Endothelial cell of umbilical vein (primary cell): Measurements from ENCODE around the gene JAG2. TPM values are rescaled to one million over a fixed set of nuclear protein-coding genes. Genes with fewer than 3 reads are reported as not detected.

Source experiments
- BruUV-seq: library from RNA; stranded (reverse); fragments of 400-500 nt; replicated peaks from 2 replicates; lab custom pipeline; 2021; lab: Mats Ljungman, UMichigan
- CTCF ChIA-PET: fragments of 300-600, 350-600 bp; sonication (Branson Sonifier 250); formaldehyde crosslinking; loops from one replicate; lab custom pipeline; 2021; ENCODE audit warnings: antibody characterized with exemption, inconsistent platforms; lab: Charles Lee
- POLR2A ChIA-PET: fragments of 300-600, 350-600 bp; sonication (Branson Sonifier 250); formaldehyde crosslinking; loops from one replicate; lab custom pipeline; 2021; ENCODE audit warnings: antibody characterized with exemption, inconsistent platforms; lab: Charles Lee
- DNase-seq: peaks from one replicate; pipeline ENCODE4 v3.0.0-alpha.2; 2011; ENCODE audit warnings: low read depth, low spot score
- FAIRE-seq: peaks from 2 replicates; lab custom pipeline; 2011; peaks lifted over from hg19 to GRCh38; lab: Jason Lieb, UNC
- H2AFZ ChIP-seq: 2 replicates; pipeline ENCODE4 v1.6.0; 2012; ENCODE audit warnings: low read depth, low read length, control low read depth, inconsistent platforms
- H3K27ac ChIP-seq: 2 replicates; pipeline ENCODE4 v1.5.1; 2011; ENCODE audit warnings: low read depth, mild to moderate bottlenecking, control low read depth, low read length, moderate library complexity; ENCODE audit not compliant: insufficient read depth
- H3K27me3 ChIP-seq, 2 experiments: 2 replicates each; pipeline versions ENCODE4 v1.6.0 to v1.6.1; 2011; ENCODE audit warnings: low read length in 2 of 2, mixed read lengths in 1 of 2; ENCODE audit not compliant: control insufficient read depth in 2 of 2, insufficient read depth in 2 of 2
- H3K36me3 ChIP-seq, 2 experiments: 2 replicates in 1 of 2; 3 replicates in 1 of 2; pipeline ENCODE4 v1.5.1; 2011; ENCODE audit warnings: low read length in 2 of 2, mild to moderate bottlenecking in 1 of 2, moderate library complexity in 1 of 2; ENCODE audit not compliant: control insufficient read depth in 2 of 2, insufficient read depth in 2 of 2; ENCODE audit errors: extremely low read depth in 1 of 2
- H3K4me1 ChIP-seq: 3 replicates; pipeline ENCODE4 v1.5.1; 2011; ENCODE audit warnings: mild to moderate bottlenecking, low read length; ENCODE audit not compliant: control insufficient read depth, insufficient read depth; ENCODE audit errors: extremely low read depth
- H3K4me2 ChIP-seq: 2 replicates; pipeline ENCODE4 v1.6.1; 2011; ENCODE audit warnings: low read length, control low read depth, mixed read lengths; ENCODE audit not compliant: insufficient read depth
- H3K4me3 ChIP-seq, 3 experiments: fragments of 200-600 bp in 1 of 3; sonication (generic), shearing (Covaris generic) in 1 of 3; replicated peaks in 1 of 3; 2 replicates each; pipeline ENCODE4 v1.5.1; 2011 to 2016; ENCODE audit warnings: control low read depth in 3 of 3, low read length in 3 of 3, mild to moderate bottlenecking in 2 of 3, inconsistent platforms in 1 of 3, low read depth in 1 of 3, moderate library complexity in 1 of 3; ENCODE audit not compliant: insufficient read depth in 1 of 3
- H3K79me2 ChIP-seq: 2 replicates; pipeline ENCODE4 v1.6.0; 2012; ENCODE audit warnings: low read length, inconsistent platforms; ENCODE audit not compliant: control insufficient read depth, insufficient read depth
- H3K9ac ChIP-seq: replicated peaks from 2 replicates; pipeline ENCODE3; 2011; ENCODE audit warnings: low read length, control low read depth; ENCODE audit not compliant: insufficient read depth; ENCODE audit errors: extremely low read depth
- H3K9me1 ChIP-seq: replicated peaks from 3 replicates; pipeline ENCODE4 v1.6.0; 2011; ENCODE audit warnings: mild to moderate bottlenecking, low read length; ENCODE audit not compliant: control insufficient read depth, insufficient read depth; ENCODE audit errors: extremely low read depth
- H3K9me3 ChIP-seq: replicated peaks from 2 replicates; pipeline ENCODE4 v1.5.1; 2012; ENCODE audit warnings: low read length, inconsistent platforms; ENCODE audit not compliant: control insufficient read depth, insufficient read depth
- H4K20me1 ChIP-seq: replicated peaks from 2 replicates; pipeline ENCODE3; 2011; ENCODE audit warnings: mild to moderate bottlenecking, low read length; ENCODE audit not compliant: control insufficient read depth, insufficient read depth; ENCODE audit errors: extremely low read depth
- CTCF ChIP-seq, 2 donors: IDR thresholded peaks; 1 replicate in 1 of 2; 2 replicates in 1 of 2; pipeline ENCODE4 v1.5.1; 2011; ENCODE audit warnings: low read length in 2 of 2, mild to moderate bottlenecking in 2 of 2, moderate library complexity in 2 of 2, control low read depth in 1 of 2, inconsistent platforms in 1 of 2, low read depth in 1 of 2; ENCODE audit not compliant: insufficient read depth in 1 of 2; ENCODE audit errors: extremely low read depth in 1 of 2
- EZH2 ChIP-seq: IDR thresholded peaks from 2 replicates; pipeline ENCODE4 v1.6.1; 2012; ENCODE audit warnings: borderline replicate concordance, low read depth, mild to moderate bottlenecking, moderate library complexity, low read length, inconsistent platforms; ENCODE audit not compliant: severe bottlenecking
- FOS ChIP-seq: IDR thresholded peaks from 2 replicates; pipeline ENCODE4 v1.6.1; 2011; ENCODE audit warnings: mild to moderate bottlenecking, low read length, moderate library complexity, borderline replicate concordance; ENCODE audit not compliant: insufficient read depth
- GATA2 ChIP-seq: IDR thresholded peaks from 2 replicates; pipeline ENCODE4 v1.7.0; 2011; ENCODE audit warnings: low read depth, mild to moderate bottlenecking, moderate library complexity, mixed read lengths, low read length; ENCODE audit not compliant: insufficient read length, insufficient read depth
- JUN ChIP-seq: IDR thresholded peaks from 2 replicates; pipeline ENCODE4 v1.6.1; 2011; ENCODE audit warnings: borderline replicate concordance, low read depth; ENCODE audit not compliant: insufficient read length, insufficient read depth
- MYC ChIP-seq: IDR thresholded peaks from one replicate; pipeline ENCODE4 v1.6.1; 2011; ENCODE audit warnings: mild to moderate bottlenecking, low read depth, low read length
- POLR2A ChIP-seq: IDR thresholded peaks from 2 replicates; pipeline ENCODE4 v1.6.1; 2012; ENCODE audit warnings: low read depth, mild to moderate bottlenecking, control low read depth, low read length
- POLR2AphosphoS5 ChIP-seq: IDR thresholded peaks from 2 replicates; pipeline ENCODE4 v1.6.1; 2012; ENCODE audit warnings: low read depth, mild to moderate bottlenecking, control low read depth, low read length, moderate library complexity; ENCODE audit not compliant: insufficient read depth
- dilution Hi-C: fragments of 300-500 bp; cut with MboI; formaldehyde crosslinking; loops from one replicate; pipeline ENCODE4 v1.15.0; 2019; ENCODE audit warnings: low sequenced_read_pairs; ENCODE audit not compliant: extremely low pct_ligation_motif_present
- intact Hi-C: fragments of 100-400 bp; cut with micrococcal nuclease; formaldehyde crosslinking; loops from one replicate; pipeline ENCODE4 v1.10.0; 2022
- polyA plus RNA-seq, 4 experiments: library from polyadenylated mRNA; depleted of rRNA in 3 of 4; stranded (reverse) in 3 of 4; unstranded in 1 of 4; fragments of >200 nt; gene quantifications; 2 replicates each; pipeline versions ENCODE4 v1.2.1 to v1.2.3, GENCODE V29; 2011 to 2012; ENCODE audit warnings: missing spikeins in 1 of 4
- total RNA-seq: library from RNA; stranded (reverse); gene quantifications from 2 replicates; pipeline ENCODE4 v1.2.3, GENCODE V29; 2021
- TF ChIP-seq, protein P1 (sequence below): IDR thresholded peaks from 2 replicates; pipeline ENCODE4 v1.6.1; 2011; ENCODE audit not compliant: insufficient read depth, insufficient read length

The JAG2 gene
- total and polyA plus RNA-seq, 2 donors (not counting 3 experiments of a cell fraction or from before 2014, with no cell fraction given) = 105 to 128 TPM

DNA sequence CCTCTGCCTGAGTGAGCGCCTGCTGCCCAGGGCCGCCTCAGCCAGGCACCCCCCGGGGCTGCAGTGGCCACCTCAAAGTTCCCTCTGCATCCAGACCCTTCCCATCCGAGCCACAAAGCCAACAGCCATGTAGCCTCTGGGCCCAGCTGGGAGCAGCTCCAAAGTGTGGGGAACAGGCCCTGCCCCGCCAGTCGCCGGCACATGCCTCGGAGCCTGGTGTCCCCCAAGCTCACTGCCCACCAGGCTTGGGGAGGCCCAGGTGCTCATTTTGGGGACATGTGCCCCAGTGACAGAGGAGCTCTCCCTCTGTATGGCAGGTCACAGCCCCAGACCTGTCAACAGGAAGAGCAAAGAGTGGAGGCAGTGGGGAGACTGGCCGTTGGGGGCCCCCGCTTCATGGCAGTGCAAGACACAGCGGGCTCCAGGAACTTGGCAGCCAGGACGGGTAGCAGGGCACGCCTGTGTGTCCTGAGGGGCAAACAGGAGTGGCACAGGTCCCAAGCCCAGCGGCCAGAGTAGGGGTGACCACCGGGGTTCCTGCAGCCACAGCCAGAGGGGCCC, 29.9 kb downstream of the JAG2 start:
- Histone ChIP-seq H2AFZ (no peak overlapping the region), H3K36me3 (peaks cover 7 to 15% of the 10 kb centered on the region in 2 experiments), H3K4me3 (no peak overlapping the region), H3K9me3 (no peaks in the 10 kb centered on the region), H3K4me1 (no peaks in the 10 kb centered on the region), H3K9me1 (no peaks in the 10 kb centered on the region), H3K27ac (no peak overlapping the region), H4K20me1 (no peaks in the 10 kb centered on the region), H3K27me3 (peaks cover 3 to 10% of the 10 kb centered on the region in 2 experiments), H3K4me2 (no peak overlapping the region), H3K79me2 (no peaks in the 10 kb centered on the region), H3K9ac (no peak overlapping the region)
- ChIA-PET CTCF (no interaction called here), POLR2A (no interaction called here)
- BruUV-seq = no TSS peak
- DNase-seq = no peak
- no peak for TF ChIP-seq JUN
- TF ChIP-seq EZH2 = no peak
- TF ChIP-seq, protein P1, sequence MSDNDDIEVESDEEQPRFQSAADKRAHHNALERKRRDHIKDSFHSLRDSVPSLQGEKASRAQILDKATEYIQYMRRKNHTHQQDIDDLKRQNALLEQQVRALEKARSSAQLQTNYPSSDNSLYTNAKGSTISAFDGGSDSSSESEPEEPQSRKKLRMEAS = no peak
- no peak for TF ChIP-seq POLR2A
- TF ChIP-seq MYC = no peak
- TF ChIP-seq CTCF (IDR thresholded peaks at IDR 0.05; ENCODE audit: extremely low read depth in 1 of 2, insufficient read depth in 1 of 2, low read depth in 1 of 2, low read length in 2 of 2) = no peak
- no peak for TF ChIP-seq FOS
- TF ChIP-seq GATA2 = no peak
- no peak for TF ChIP-seq POLR2AphosphoS5
- dilution Hi-C loops (no loop called here), intact Hi-C loops (no loop called here)
- no peak for FAIRE-seq
